HepG2 (cell line): Measurements from ENCODE around the gene GDPD5. TPM values are rescaled to one million over a fixed set of nuclear protein-coding genes. Genes with fewer than 3 reads are reported as not detected.
"Not testable (repeated sequence)": the region's sequence is repeated elsewhere in the genome, so short reads cannot be mapped to it uniquely, and the experiment has no call there.

Source experiments
- ATAC-seq: fragments of 200-7000 bp; cut with Tn5 transposase; 3 replicates; pipeline ENCODE4 v1.9.1; 2020; ENCODE audit warnings: mild to moderate bottlenecking, moderate library complexity
- BruUV-seq: library from RNA; stranded (reverse); fragments of 400-500 nt; replicated peaks from 2 replicates; lab custom pipeline; 2021; lab: Mats Ljungman, UMichigan
- CTCF ChIA-PET: fragments of 300-600 bp; formaldehyde crosslinking; extraction: SDS; loops from one replicate; lab custom pipeline; 2021; ENCODE audit warnings: low total read pairs, inconsistent platforms, low intra/inter-chr PET ratio; lab: Yijun Ruan, JAX
- POLR2A ChIA-PET: fragments of 350-600 bp; sonication (Branson Sonifier 250); formaldehyde crosslinking; loops from one replicate; lab custom pipeline; 2020; ENCODE audit warnings: antibody characterized with exemption, inconsistent platforms; lab: Yijun Ruan, JAX
- DNase-seq: peaks from one replicate; pipeline ENCODE4 v3.0.0-alpha.2; 2015; ENCODE audit warnings: low spot score
- FAIRE-seq: peaks from 3 replicates; lab custom pipeline; 2011; peaks lifted over from hg19 to GRCh38; lab: Jason Lieb, UNC
- H2AFZ ChIP-seq: one replicate; pipeline ENCODE4 v1.6.1; 2011; ENCODE audit warnings: low read length, inconsistent platforms
- H3K27ac ChIP-seq: fragments of 300-600 bp; 3 replicates; pipeline ENCODE4 v1.8.0; 2011; ENCODE audit warnings: mixed run types, mild to moderate bottlenecking, mixed read lengths, low read length, inconsistent platforms; ENCODE audit not compliant: insufficient read depth; ENCODE audit errors: extremely low read length
- H3K27me3 ChIP-seq, 2 experiments: fragments of 200-600 bp in 1 of 2; 2 replicates in 1 of 2; 3 replicates in 1 of 2; pipeline versions ENCODE4 v1.6.0 to v1.8.0; 2011; ENCODE audit warnings: low read length in 2 of 2, mild to moderate bottlenecking in 2 of 2, moderate library complexity in 2 of 2, inconsistent platforms in 1 of 2; ENCODE audit not compliant: insufficient read depth in 2 of 2, control insufficient read depth in 1 of 2
- H3K36me3 ChIP-seq, 2 experiments: fragments of 200-600 bp in 1 of 2; replicated peaks in 1 of 2; 2 replicates in 1 of 2; 3 replicates in 1 of 2; pipeline versions ENCODE4 v1.5.1 to v1.8.0; 2011; ENCODE audit warnings: low read length in 2 of 2, inconsistent platforms in 1 of 2; ENCODE audit not compliant: insufficient read depth in 2 of 2, control insufficient read depth in 1 of 2
- H3K4me1 ChIP-seq: 2 replicates; pipeline ENCODE4 v1.5.1; 2012; ENCODE audit warnings: low read length, inconsistent platforms; ENCODE audit not compliant: insufficient read depth
- H3K4me2 ChIP-seq: 2 replicates; pipeline ENCODE4 v1.6.0; 2011; ENCODE audit warnings: low read depth, low read length, inconsistent platforms
- H3K4me3 ChIP-seq, 3 experiments: fragments of 200-600 bp in 1 of 3; sonication (generic), shearing (Covaris generic) in 1 of 3; replicated peaks in 1 of 3; 2 replicates each; pipeline ENCODE4 v1.5.1; 2011 to 2016; ENCODE audit warnings: low read length in 3 of 3, inconsistent platforms in 2 of 3, low read depth in 2 of 3, mild to moderate bottlenecking in 2 of 3, control low read depth in 1 of 3, mixed read lengths in 1 of 3; ENCODE audit not compliant: insufficient read depth in 1 of 3
- H3K79me2 ChIP-seq: one replicate; pipeline ENCODE4 v1.6.1; 2011; ENCODE audit warnings: low read length, inconsistent platforms; ENCODE audit not compliant: insufficient read depth
- H3K9ac ChIP-seq: 2 replicates; pipeline ENCODE4 v1.6.0; 2011; ENCODE audit warnings: mild to moderate bottlenecking, low read depth, low read length, inconsistent platforms; ENCODE audit not compliant: insufficient read depth
- H3K9me3 ChIP-seq: 2 replicates; pipeline ENCODE4 v1.5.1; 2012; ENCODE audit warnings: mild to moderate bottlenecking, low read length
- H4K20me1 ChIP-seq: 2 replicates; pipeline ENCODE4 v1.6.0; 2011; ENCODE audit warnings: inconsistent platforms, mild to moderate bottlenecking, low read length, moderate library complexity; ENCODE audit not compliant: insufficient read depth
- ERF ChIP-seq: IDR thresholded peaks from 2 replicates; pipeline ENCODE4 v1.6.1; 2018; ENCODE audit warnings: missing biosample characterization, missing genetic modification reagents
- FOXP1 ChIP-seq, 2 experiments: fragments of 450-650 bp in 1 of 2; IDR thresholded peaks; 2 replicates each; pipeline ENCODE4 v1.6.1; 2017 to 2018; ENCODE audit warnings: antibody characterized with exemption in 1 of 2
- KAT2B ChIP-seq: fragments of 150-350 bp; IDR thresholded peaks from 2 replicates; pipeline ENCODE4 v1.6.1; 2014; ENCODE audit warnings: low read depth, low read length, borderline replicate concordance
- MAFK ChIP-seq, 2 experiments: IDR thresholded peaks in 1 of 2; conservative IDR thresholded peaks in 1 of 2; 2 replicates each; pipeline ENCODE4 v1.6.1; 2011; ENCODE audit warnings: improper control_type of control experiment in 2 of 2, low read length in 2 of 2
- RAD21 ChIP-seq: fragments of 450-650 bp; formaldehyde crosslinking; IDR thresholded peaks from 2 replicates; pipeline ENCODE4 v1.5.0; 2020; ENCODE audit warnings: mild to moderate bottlenecking
- WGBS: methylation state at CpG from one replicate; pipeline ENCODE4 v1.1.6; 2017; ENCODE audit warnings: low lambda C conversion rate; 5-methylcytosine and 5-hydroxymethylcytosine counted together
- in situ Hi-C: cut with HindIII; loops from 2 replicates; pipeline ENCODE4 v1.10.0; 2017; ENCODE audit warnings: low pct_unique_long_range_greater_than_20kb; ENCODE audit not compliant: extremely low pct_ligation_motif_present
- intact Hi-C: fragments of 100-400 bp; cut with micrococcal nuclease; formaldehyde crosslinking; loops from one replicate; pipeline ENCODE4 v1.10.0; 2022; ENCODE audit not compliant: unreplicated experiment
- polyA plus RNA-seq, 8 experiments: library from polyadenylated mRNA; depleted of rRNA in 3 of 8; stranded (reverse) in 7 of 8; unstranded in 1 of 8; fragments of >200 nt; fragmentation: Illumina TruSeq in 4 of 8; extraction: Trizol in 4 of 8; gene quantifications; 2 replicates each; pipeline versions ENCODE4 v1.2.1 to v1.2.3, GENCODE V29; 2011 to 2016; ENCODE audit warnings: low read depth in 4 of 8, missing spikeins in 1 of 8, mixed read lengths in 1 of 8; ENCODE audit not compliant: insufficient read depth in 1 of 8
- total RNA-seq, 5 experiments: library from RNA; depleted of rRNA; stranded (reverse); fragments of >200 nt; fragmentation: Illumina TruSeq; extraction: Trizol; gene quantifications; 2 replicates each; pipeline ENCODE4 v1.2.3, GENCODE V29; 2016; ENCODE audit warnings: low read depth in 1 of 5

The GDPD5 gene
- total and polyA plus RNA-seq, 2 of the 13 experiments (the other 11 are each of a cell fraction or from before 2014, with no cell fraction given) = 55.0 to 67.5 TPM

- TF ChIP-seq FOXP1 (IDR thresholded peaks at IDR 0.05) = no peak
- TF ChIP-seq FOXP1 (CRISPR knock-in tag; IDR thresholded peaks at IDR 0.05) = no peak
- TF ChIP-seq ERF (CRISPR knock-in tag) = no peak
- no peak for TF ChIP-seq MAFK (conservative IDR thresholded peaks at IDR 0.05 in 1 of 2, IDR thresholded peaks at IDR 0.05 in 1 of 2; ENCODE audit: low read length in 2 of 2)
- no peak for TF ChIP-seq KAT2B
- no peak for TF ChIP-seq RAD21 (CRISPR knock-in tag)
- H3K27me3 ChIP-seq = no peaks in the 10 kb centered on the region
- BruUV-seq = no TSS peak
- peaks cover under 1% of the 10 kb centered on the region for H4K20me1 ChIP-seq
- H3K9me3 ChIP-seq = no peaks in the 10 kb centered on the region
- no peaks in the 10 kb centered on the region for H3K4me1 ChIP-seq
- no peak overlapping the region for H3K9ac ChIP-seq
- FAIRE-seq (no peak), DNase-seq (no peak), ATAC-seq (no peak)
- H2AFZ ChIP-seq = no peak overlapping the region
- whole genome bisulfite sequencing = 62% methylated on average over 2 of the region's 2 CpGs
- intact Hi-C loops (no loop called here), in situ Hi-C loops (no loop called here)
- ChIA-PET POLR2A (interaction anchor here (0.9 to 1.9 kb wide), 2 partner anchors 13 to 20 kb away, joined by 3 to 4 read pairs; no protein-coding TSS in a partner anchor), CTCF (no interaction called here)
- H3K79me2 ChIP-seq = no peaks in the 10 kb centered on the region
- no peak overlapping the region for H3K4me3 ChIP-seq
- H3K4me2 ChIP-seq = no peak overlapping the region
- H3K36me3 ChIP-seq = peaks cover 5 to 12% of the 10 kb centered on the region in 2 experiments; a peak in 4 of 5 replicates
- no peak overlapping the region for H3K27ac ChIP-seq
Measured at GRCh38 chr11:75413864-75414263, 111.9 kb downstream of the GDPD5 start.

- DNase-seq, CTCF ChIA-PET, H2AFZ ChIP-seq, intact Hi-C loops, in situ Hi-C loops, H3K27me3 ChIP-seq, BruUV-seq, H3K4me3 ChIP-seq, H3K9me3 ChIP-seq, H3K4me2 ChIP-seq, FAIRE-seq, H3K4me1 ChIP-seq, ATAC-seq, H3K9ac ChIP-seq, H3K27ac ChIP-seq, H4K20me1 ChIP-seq, H3K79me2 ChIP-seq: not testable (repeated sequence)
- peaks cover 5 to 12% of the 10 kb centered on the region in 2 experiments; a peak in 4 of 5 replicates for H3K36me3 ChIP-seq
- POLR2A ChIA-PET = interaction anchor here (0.8 to 1.9 kb wide), 3 partner anchors 9 to 20 kb away, joined by 3 to 4 read pairs (median 3); no protein-coding TSS in a partner anchor
- WGBS = 95% methylated on average over 10 of the region's 10 CpGs
Measured at GRCh38 chr11:75413146-75413545, 112.6 kb downstream of the GDPD5 start.

DNA sequence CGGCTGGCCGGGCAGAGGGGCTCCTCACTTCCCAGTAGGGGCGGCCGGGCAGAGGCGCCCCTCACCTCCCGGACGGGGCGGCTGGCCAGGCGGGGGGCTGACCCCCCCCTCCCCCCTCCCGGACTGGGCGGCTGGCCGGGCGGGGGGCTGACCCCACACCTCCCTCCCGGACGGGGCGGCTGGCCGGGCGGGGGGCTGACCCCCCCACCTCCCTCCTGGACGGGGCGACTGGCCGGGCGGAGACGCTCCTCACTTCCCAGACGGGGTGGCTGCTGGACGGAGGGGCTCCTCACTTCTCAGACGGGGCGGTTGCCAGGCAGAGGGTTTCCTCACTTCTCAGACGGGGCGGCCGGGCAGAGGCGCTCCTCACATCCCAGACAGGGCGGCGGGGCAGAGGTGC is 115.8 kb downstream of the GDPD5 start:
- H3K4me2 ChIP-seq, H2AFZ ChIP-seq, H3K4me3 ChIP-seq, POLR2A ChIA-PET, ATAC-seq, H3K4me1 ChIP-seq, FAIRE-seq, CTCF ChIA-PET, H3K9me3 ChIP-seq, H3K27me3 ChIP-seq, DNase-seq, H3K9ac ChIP-seq, in situ Hi-C loops, H3K27ac ChIP-seq, BruUV-seq, H3K79me2 ChIP-seq: not testable (repeated sequence)
- peaks cover 15 to 33% of the 10 kb centered on the region in 2 experiments for H3K36me3 ChIP-seq
- H4K20me1 ChIP-seq = peaks cover 35% of the 10 kb centered on the region
- WGBS = 97% methylated on average over 7 of the region's 33 CpGs
- intact Hi-C loops = loop anchor here (2.0 kb wide), 1 partner anchor 13 kb away; no protein-coding TSS in a partner anchor
